Measurements from ENCODE around the gene LPIN3. TPM values are rescaled to one million over a fixed set of nuclear protein-coding genes. Genes with fewer than 3 reads are reported as not detected.

LPIN3 gene
- total and polyA plus RNA-seq, 2 donors (not counting 3 experiments of a cell fraction or from before 2014, with no cell fraction given), result 2.1 to 3.0 TPM

DNA sequence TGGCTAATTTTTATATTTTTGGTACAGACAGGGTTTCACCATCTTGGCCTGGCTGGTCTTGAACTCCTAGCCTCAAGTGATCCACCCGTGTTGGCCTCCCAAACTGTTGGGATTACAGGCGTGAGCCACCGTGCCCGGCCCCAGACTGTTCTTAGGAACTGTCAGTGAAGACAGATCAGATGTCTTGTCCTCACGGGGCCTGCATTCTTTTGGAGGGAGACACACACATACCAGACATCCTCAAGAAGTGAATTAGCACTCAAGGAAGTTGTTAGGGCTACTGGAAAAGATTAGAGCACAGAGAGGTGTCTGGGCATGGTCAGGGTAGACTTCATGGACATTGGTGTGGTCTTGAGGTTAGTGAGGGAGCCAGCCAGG lies 10.3 kb upstream of the LPIN3 start:
- dilution Hi-C loops (cut with MboI; ENCODE audit: extremely low pct_ligation_motif_present, low sequenced_read_pairs) (no loop called here), intact Hi-C loops (cut with micrococcal nuclease) (no loop called here)
- DNase-seq (ENCODE audit: low read depth, low spot score), result no peak
- ChIA-PET POLR2A (no interaction called here), CTCF (interaction anchor here (0.9 to 3.5 kb wide), 7 partner anchors 9 to 192 kb away, joined by 3 to 26 read pairs (median 14); partner anchors contain the start of gene LPIN3)
- H3K36me3 ChIP-seq (ENCODE audit: control insufficient read depth in 2 of 2, extremely low read depth in 1 of 2, insufficient read depth in 2 of 2, low read length in 2 of 2), result no peaks in the 10 kb centered on the region
- H3K4me2 ChIP-seq (ENCODE audit: insufficient read depth, low read length), result no peak overlapping the region
- H3K4me1 ChIP-seq (ENCODE audit: control insufficient read depth, extremely low read depth, insufficient read depth, low read length), result peaks cover 26% of the 10 kb centered on the region
- no peak overlapping the region for H3K27ac ChIP-seq (ENCODE audit: insufficient read depth, low read depth, low read length)
- no peak overlapping the region for H3K9ac ChIP-seq (replicated peaks; ENCODE audit: extremely low read depth, insufficient read depth, low read length)
- H2AFZ ChIP-seq (ENCODE audit: low read depth, low read length), result no peak overlapping the region
- H3K9me1 ChIP-seq (replicated peaks; ENCODE audit: control insufficient read depth, extremely low read depth, insufficient read depth, low read length), result no peaks in the 10 kb centered on the region
- FAIRE-seq, result no peak
- no peaks in the 10 kb centered on the region for H4K20me1 ChIP-seq (replicated peaks; ENCODE audit: control insufficient read depth, extremely low read depth, insufficient read depth, low read length)
- H3K4me3 ChIP-seq (replicated peaks in 1 of 3; ENCODE audit: insufficient read depth in 1 of 3, low read depth in 1 of 3, low read length in 3 of 3), result no peak overlapping the region
- no peaks in the 10 kb centered on the region for H3K27me3 ChIP-seq (ENCODE audit: control insufficient read depth in 2 of 2, insufficient read depth in 2 of 2, low read length in 2 of 2)
- H3K9me3 ChIP-seq (replicated peaks; ENCODE audit: control insufficient read depth, insufficient read depth, low read length), result no peaks in the 10 kb centered on the region
- no peak for TF ChIP-seq POLR2AphosphoS5 (IDR thresholded peaks at IDR 0.05; ENCODE audit: insufficient read depth, low read depth, low read length)
- no peak for TF ChIP-seq JUN (IDR thresholded peaks at IDR 0.05; ENCODE audit: borderline replicate concordance, insufficient read depth, insufficient read length, low read depth)
- no peak for TF ChIP-seq POLR2A (IDR thresholded peaks at IDR 0.05; ENCODE audit: low read depth, low read length)
- TF ChIP-seq EZH2 (IDR thresholded peaks at IDR 0.05; ENCODE audit: borderline replicate concordance, low read depth, low read length, severe bottlenecking), result no peak
- TF ChIP-seq MAX (IDR thresholded peaks at IDR 0.05; ENCODE audit: insufficient read depth, insufficient read length), result no peak
- TF ChIP-seq GATA2 (IDR thresholded peaks at IDR 0.05; ENCODE audit: insufficient read depth, insufficient read length, low read depth, low read length), result no peak
- TF ChIP-seq MYC (IDR thresholded peaks at IDR 0.05; ENCODE audit: low read depth, low read length), result no peak
- TF ChIP-seq CTCF (IDR thresholded peaks at IDR 0.05; ENCODE audit: extremely low read depth in 1 of 2, insufficient read depth in 1 of 2, low read depth in 1 of 2, low read length in 2 of 2), result no peak
- H3K79me2 ChIP-seq (ENCODE audit: control insufficient read depth, insufficient read depth, low read length), result no peaks in the 10 kb centered on the region
- BruUV-seq (replicated peaks), result no TSS peak
